ENCODE results near the gene C16orf92. TPM values are rescaled to one million over a fixed set of nuclear protein-coding genes. Genes with fewer than 3 reads are reported as not detected.
"Not testable (repeated sequence)": the region's sequence is repeated elsewhere in the genome, so short reads cannot be mapped to it uniquely, and the experiment has no call there.

C16orf92 gene
- total RNA-seq, 1 donor from 2014 or later: not detected

- TF ChIP-seq CTCF (IDR thresholded peaks at IDR 0.05; ENCODE audit: insufficient read depth, low read length, poor library complexity, severe bottlenecking): peak; percentile 81
- DNase-seq (ENCODE audit: low read depth): peak; percentile 21
- no peaks in the 10 kb centered on the region for H3K36me3 ChIP-seq (ENCODE audit: control insufficient read depth, insufficient read depth, low read length)
- H3K4me3 ChIP-seq (ENCODE audit: low read depth, low read length): no peak overlapping the region
- peaks cover 55% of the 10 kb centered on the region for H3K27me3 ChIP-seq (ENCODE audit: control insufficient read depth, insufficient read depth, low read length)
Measured at GRCh38 chr16:30032083-30032819, 9.3 kb downstream of the C16orf92 start.

- TF ChIP-seq CTCF (IDR thresholded peaks at IDR 0.05; ENCODE audit: insufficient read depth, low read length, poor library complexity, severe bottlenecking): no peak
- DNase-seq (ENCODE audit: low read depth): peak; percentile 23
Measured at GRCh38 chr16:30033270-30033669, 10.3 kb downstream of the C16orf92 start.

GRCh38 chr16:30040221-30040620 lies 17.2 kb downstream of the C16orf92 start:
- H3K36me3 ChIP-seq (ENCODE audit: control insufficient read depth, insufficient read depth, low read length): no peaks in the 10 kb centered on the region
- no peak for DNase-seq (ENCODE audit: low read depth)
- H3K4me3 ChIP-seq (ENCODE audit: low read depth, low read length): no peak overlapping the region
- no peak for TF ChIP-seq CTCF (IDR thresholded peaks at IDR 0.05; ENCODE audit: insufficient read depth, low read length, poor library complexity, severe bottlenecking)
- peaks cover 6% of the 10 kb centered on the region for H3K27me3 ChIP-seq (ENCODE audit: control insufficient read depth, insufficient read depth, low read length)

More at GRCh38 chr16:30033270-30033669, 10.3 kb downstream of the C16orf92 start:
- H3K4me3 ChIP-seq (ENCODE audit: low read depth, low read length): no peak overlapping the region
- peaks cover 49% of the 10 kb centered on the region for H3K27me3 ChIP-seq (ENCODE audit: control insufficient read depth, insufficient read depth, low read length)
- H3K36me3 ChIP-seq (ENCODE audit: control insufficient read depth, insufficient read depth, low read length): no peaks in the 10 kb centered on the region

GRCh38 chr16:30040690-30041089 lies 17.7 kb downstream of the C16orf92 start:
- H3K27me3 ChIP-seq (ENCODE audit: control insufficient read depth, insufficient read depth, low read length); H3K36me3 ChIP-seq (ENCODE audit: control insufficient read depth, insufficient read depth, low read length); DNase-seq (ENCODE audit: low read depth); H3K4me3 ChIP-seq (ENCODE audit: low read depth, low read length): not testable (repeated sequence)

- TF ChIP-seq CTCF (IDR thresholded peaks at IDR 0.05; ENCODE audit: insufficient read depth, low read length, poor library complexity, severe bottlenecking): peak; percentile 51
- H3K4me3 ChIP-seq (ENCODE audit: low read depth, low read length): no peak overlapping the region
- DNase-seq (ENCODE audit: low read depth): no peak
Measured at GRCh38 chr16:30041841-30042240, 18.8 kb downstream of the C16orf92 start.

GRCh38 chr16:30046178-30046577 lies 23.2 kb downstream of the C16orf92 start:
- no peak for DNase-seq (ENCODE audit: low read depth)
- Histone ChIP-seq H3K27me3 (ENCODE audit: control insufficient read depth, insufficient read depth, low read length) (peaks cover 2% of the 10 kb centered on the region), H3K36me3 (ENCODE audit: control insufficient read depth, insufficient read depth, low read length) (no peaks in the 10 kb centered on the region), H3K4me3 (ENCODE audit: low read depth, low read length) (no peak overlapping the region)
- TF ChIP-seq CTCF (IDR thresholded peaks at IDR 0.05; ENCODE audit: insufficient read depth, low read length, poor library complexity, severe bottlenecking): no peak

More at GRCh38 chr16:30041841-30042240, 18.8 kb downstream of the C16orf92 start:
- Histone ChIP-seq H3K36me3 (ENCODE audit: control insufficient read depth, insufficient read depth, low read length) (no peaks in the 10 kb centered on the region), H3K27me3 (ENCODE audit: control insufficient read depth, insufficient read depth, low read length) (peaks cover 2% of the 10 kb centered on the region)
